HCT116 (cell line): ENCODE measurements around the gene PTPN4.

Experiments used
- CEBPB ChIP-seq: IDR thresholded peaks from 2 replicates; pipeline ENCODE4 v1.6.1; 2012; ENCODE audit warnings: low read depth
- CTCF ChIP-seq, 3 experiments: fragments of 200-600 bp in 1 of 3; sonication (generic) in 1 of 3; IDR thresholded peaks in 2 of 3; conservative IDR thresholded peaks in 1 of 3; 2 replicates each; pipeline ENCODE4 v1.5.1; 2012 to 2017; ENCODE audit warnings: low read depth in 2 of 3, low read length in 2 of 3, antibody characterized with exemption in 1 of 3, borderline replicate concordance in 1 of 3, control low read depth in 1 of 3, mild to moderate bottlenecking in 1 of 3, mixed read lengths in 1 of 3, mixed run types in 1 of 3, moderate library complexity in 1 of 3; ENCODE audit not compliant: insufficient read depth in 1 of 3
- EGR1 ChIP-seq: IDR thresholded peaks from 2 replicates; pipeline ENCODE4 v1.6.1; 2012; ENCODE audit warnings: low read depth
- ELF1 ChIP-seq: IDR thresholded peaks from 2 replicates; pipeline ENCODE4 v1.6.1; 2012; ENCODE audit warnings: low read depth, borderline replicate concordance
- EZH2 ChIP-seq: fragments of 200-600 bp; sonication (generic); IDR thresholded peaks from 2 replicates; pipeline ENCODE4 v1.6.1; 2017; ENCODE audit warnings: antibody characterized with exemption, mixed run types
- POLR2A ChIP-seq: IDR thresholded peaks from 2 replicates; pipeline ENCODE4 v1.7.0; 2011; ENCODE audit warnings: borderline replicate concordance; ENCODE audit not compliant: insufficient read depth, insufficient read length; ENCODE audit errors: extremely low read depth
- POLR2AphosphoS5 ChIP-seq: IDR thresholded peaks from 2 replicates; pipeline ENCODE4 v1.6.1; 2011; ENCODE audit warnings: mild to moderate bottlenecking, low read depth, low read length, moderate library complexity
- RAD21 ChIP-seq: IDR thresholded peaks from 2 replicates; pipeline ENCODE4 v1.6.1; 2012; ENCODE audit warnings: low read depth, mild to moderate bottlenecking
- ZNF274 ChIP-seq: fragments of 200-500 bp; sonication (Bioruptor generic); IDR thresholded peaks from 2 replicates; pipeline ENCODE4 v1.6.1; 2014; ENCODE audit warnings: mild to moderate bottlenecking, low read depth, low read length, inconsistent platforms

GRCh38 chr2:119823734-119824334 is 64.1 kb downstream of the PTPN4 start:
- TF ChIP-seq CTCF (IDR thresholded peaks at IDR 0.05 in 2 of 3, conservative IDR thresholded peaks at IDR 0.05 in 1 of 3; ENCODE audit: borderline replicate concordance in 1 of 3, insufficient read depth in 1 of 3, low read depth in 2 of 3, low read length in 2 of 3) (peak; percentile 59 to 69 (median 67); a peak in 5 of 6 replicates), POLR2AphosphoS5 (no peak), CEBPB (no peak), ELF1 (no peak), POLR2A (no peak), RAD21 (peak; percentile 63), EZH2 (no peak), ZNF274 (no peak), EGR1 (no peak)
